GM12873 (cell line): ENCODE measurements around the gene KIF26A.

Experiments
- TF ChIP-seq, protein P1 (sequence below): IDR thresholded peaks from 2 replicates; pipeline ENCODE4 v1.5.1; 2012; ENCODE audit warnings: low read depth, mild to moderate bottlenecking, moderate library complexity, low read length, control low read depth; ENCODE audit not compliant: insufficient read depth; ENCODE audit errors: missing control alignments

KIF26A gene

DNA sequence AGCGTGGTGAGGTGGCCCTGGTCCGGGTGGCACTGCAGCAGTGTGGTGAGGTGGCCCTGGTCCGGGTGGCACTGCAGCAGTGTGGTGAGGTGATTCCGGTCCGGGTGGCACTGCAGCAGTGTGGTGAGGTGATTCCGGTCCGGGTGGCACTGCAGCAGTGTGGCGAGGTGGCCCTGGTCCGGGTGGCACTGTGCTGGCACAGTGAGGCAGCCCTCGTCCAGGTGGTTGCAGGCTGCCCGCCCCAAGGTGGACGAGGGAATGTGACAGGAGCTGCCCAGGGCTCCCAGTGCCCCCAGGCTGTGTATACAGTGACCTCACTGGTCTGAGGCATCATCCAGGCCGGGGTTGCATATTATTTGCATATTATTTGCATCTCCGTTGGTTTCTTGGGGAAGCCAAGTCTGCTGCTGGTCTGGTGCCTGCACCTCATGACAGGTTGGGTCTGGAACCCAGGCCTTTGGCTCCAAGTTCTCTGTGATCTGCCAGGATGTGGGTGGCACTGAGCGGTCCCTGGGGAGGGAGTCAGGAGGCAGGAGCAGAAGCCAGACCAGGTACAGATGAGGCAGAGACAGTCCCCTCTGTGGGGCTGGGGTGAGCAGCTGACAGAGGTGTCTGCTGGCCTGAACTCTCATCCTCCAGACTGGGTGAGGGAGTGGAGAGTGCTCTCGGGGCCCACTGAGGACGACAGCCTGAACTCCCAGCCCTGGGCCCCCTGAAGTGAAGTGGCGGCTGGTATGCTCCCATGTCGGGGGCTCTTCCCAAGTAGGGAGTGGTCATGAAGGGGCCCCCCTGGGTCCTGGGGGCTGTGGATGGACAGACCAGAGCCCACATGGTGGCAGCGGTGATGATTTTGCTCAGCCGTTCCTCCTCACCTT is 79.3 kb downstream of the KIF26A start:
- TF ChIP-seq, protein P1, sequence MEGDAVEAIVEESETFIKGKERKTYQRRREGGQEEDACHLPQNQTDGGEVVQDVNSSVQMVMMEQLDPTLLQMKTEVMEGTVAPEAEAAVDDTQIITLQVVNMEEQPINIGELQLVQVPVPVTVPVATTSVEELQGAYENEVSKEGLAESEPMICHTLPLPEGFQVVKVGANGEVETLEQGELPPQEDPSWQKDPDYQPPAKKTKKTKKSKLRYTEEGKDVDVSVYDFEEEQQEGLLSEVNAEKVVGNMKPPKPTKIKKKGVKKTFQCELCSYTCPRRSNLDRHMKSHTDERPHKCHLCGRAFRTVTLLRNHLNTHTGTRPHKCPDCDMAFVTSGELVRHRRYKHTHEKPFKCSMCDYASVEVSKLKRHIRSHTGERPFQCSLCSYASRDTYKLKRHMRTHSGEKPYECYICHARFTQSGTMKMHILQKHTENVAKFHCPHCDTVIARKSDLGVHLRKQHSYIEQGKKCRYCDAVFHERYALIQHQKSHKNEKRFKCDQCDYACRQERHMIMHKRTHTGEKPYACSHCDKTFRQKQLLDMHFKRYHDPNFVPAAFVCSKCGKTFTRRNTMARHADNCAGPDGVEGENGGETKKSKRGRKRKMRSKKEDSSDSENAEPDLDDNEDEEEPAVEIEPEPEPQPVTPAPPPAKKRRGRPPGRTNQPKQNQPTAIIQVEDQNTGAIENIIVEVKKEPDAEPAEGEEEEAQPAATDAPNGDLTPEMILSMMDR: no peak

DNA sequence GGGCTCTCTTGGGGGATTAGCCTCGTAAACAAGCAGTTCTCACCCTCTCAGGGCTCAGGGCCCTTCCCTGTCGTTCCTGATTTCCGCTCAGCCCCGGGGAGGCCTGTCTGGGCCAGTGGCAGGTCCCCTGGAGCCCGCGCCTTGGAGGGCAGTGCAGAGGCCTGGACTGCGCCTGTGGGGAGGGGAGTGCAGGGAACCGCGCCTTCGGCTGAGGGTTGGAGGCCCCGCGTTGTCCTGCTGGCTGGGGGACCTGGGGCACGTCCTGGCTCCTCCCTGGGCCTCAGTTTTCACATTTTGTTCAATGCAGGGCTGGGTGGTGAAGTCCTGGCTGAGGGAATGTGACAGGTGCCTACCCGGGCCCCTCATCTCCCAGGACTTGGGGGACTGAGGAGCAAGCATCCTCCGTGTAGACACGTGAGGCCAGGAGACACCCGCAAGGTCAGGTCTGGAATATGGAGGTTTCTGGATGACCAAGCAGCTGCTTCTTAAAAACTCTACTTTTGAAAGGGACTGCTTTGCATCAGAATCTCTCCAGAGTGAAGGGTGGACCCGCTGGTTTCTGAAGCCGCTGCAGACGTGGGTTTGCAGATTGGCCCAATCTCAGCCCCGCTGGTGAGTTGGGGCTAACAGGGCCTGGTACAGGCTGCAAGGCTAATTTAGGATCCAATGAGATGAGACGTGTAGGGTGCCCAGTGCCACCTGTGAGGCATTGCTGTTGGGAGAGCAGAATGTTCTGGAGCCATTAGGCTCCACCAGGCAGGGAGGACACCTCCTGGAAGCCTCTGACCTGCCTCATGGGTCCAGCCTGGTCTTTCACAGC is 80.2 kb downstream of the KIF26A start:
- TF ChIP-seq, protein P1: no peak

DNA sequence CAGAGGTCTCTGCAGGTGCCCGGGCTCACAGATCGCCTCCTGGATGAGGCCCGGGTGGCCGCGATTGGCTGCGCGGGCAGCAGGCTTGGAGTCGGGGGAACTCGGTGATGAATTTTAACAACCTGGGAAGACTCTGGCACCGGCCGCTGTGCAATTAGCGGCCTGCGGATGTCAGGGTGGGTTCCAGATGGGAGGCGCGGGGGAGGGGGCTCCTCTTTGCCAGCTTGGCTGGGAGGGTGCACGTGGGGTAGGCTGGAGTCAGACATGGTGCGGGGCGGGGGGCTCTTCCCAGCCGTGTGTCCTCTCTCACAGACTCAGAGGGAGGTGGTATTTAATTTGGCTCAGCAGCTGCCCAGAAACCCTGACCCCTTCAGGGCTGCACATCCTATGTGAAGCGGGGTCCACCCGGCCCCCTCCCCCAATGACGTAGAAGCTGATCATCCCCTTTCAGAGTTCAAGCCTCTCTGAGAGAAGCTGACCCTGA is 81.4 kb downstream of the KIF26A start:
- TF ChIP-seq, protein P1: no peak

DNA sequence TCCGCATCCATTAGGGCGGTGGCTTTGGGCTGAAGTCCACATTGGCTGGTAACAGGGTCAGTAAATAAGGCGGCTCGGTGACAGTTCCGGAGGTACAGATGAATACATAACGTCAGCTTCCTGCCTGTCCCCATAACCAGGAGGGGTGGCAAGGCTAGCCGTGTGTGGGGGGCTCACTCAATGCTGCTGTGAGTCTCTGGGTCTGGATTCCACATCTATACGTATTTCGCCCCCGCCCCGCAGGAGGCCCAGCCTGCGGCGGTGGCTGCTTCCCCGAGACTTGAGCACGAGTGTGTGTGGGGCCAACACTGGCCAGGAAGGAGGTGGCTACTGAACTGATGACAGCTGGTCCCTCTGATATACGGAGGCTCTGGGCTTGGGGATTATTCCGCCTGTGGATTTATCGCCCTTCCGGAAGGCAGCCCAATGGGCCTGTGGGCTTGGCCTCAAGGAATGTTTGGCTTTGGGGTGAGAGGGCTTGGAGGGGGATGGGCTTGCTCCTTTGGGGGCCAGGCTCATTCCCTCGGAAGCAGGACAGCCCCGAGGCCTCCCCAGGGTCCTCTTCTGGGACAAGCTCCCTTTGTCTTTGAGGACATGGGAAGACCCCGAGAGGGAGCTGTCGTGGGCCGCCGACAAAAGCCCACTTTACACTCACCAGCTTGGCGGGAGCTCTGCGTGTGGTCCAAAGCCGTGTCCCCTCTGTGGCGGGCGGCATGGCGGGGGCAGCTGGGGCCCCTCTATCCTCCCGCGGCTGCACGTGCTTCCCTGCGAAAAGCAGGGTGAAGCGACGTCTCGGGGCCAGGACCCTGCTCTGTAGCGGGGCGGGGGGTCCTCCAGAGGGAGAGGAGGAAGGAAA is 82.1 kb downstream of the KIF26A start:
- TF ChIP-seq, protein P1: no peak

DNA sequence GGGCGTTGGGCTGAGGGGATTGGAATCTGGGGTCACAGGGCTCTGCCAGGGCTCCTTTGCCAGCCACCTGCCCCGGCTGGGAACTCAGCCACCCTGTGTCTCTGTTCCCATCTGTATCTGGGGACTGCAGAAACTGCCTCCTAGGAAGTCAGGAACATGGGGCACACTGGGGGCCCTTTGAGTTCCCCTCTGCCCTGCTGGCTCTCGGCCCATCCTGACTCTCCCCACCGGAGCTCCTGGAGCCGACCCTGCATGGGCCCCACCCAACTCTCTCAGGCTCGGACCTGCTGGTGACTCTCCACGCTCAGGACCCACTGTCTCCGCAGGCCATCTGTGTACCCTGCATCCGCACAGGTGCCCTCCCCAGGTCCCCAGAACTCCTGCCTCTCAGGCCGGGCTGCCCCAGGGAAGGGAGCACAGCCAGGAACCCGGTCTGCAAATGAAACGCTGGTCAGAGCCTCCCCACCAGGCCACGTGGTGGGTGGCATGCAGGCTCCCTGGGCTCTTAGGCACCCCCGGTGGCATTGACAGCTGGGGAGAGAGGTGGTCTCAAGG is 82.8 kb downstream of the KIF26A start:
- TF ChIP-seq, protein P1: no peak

DNA sequence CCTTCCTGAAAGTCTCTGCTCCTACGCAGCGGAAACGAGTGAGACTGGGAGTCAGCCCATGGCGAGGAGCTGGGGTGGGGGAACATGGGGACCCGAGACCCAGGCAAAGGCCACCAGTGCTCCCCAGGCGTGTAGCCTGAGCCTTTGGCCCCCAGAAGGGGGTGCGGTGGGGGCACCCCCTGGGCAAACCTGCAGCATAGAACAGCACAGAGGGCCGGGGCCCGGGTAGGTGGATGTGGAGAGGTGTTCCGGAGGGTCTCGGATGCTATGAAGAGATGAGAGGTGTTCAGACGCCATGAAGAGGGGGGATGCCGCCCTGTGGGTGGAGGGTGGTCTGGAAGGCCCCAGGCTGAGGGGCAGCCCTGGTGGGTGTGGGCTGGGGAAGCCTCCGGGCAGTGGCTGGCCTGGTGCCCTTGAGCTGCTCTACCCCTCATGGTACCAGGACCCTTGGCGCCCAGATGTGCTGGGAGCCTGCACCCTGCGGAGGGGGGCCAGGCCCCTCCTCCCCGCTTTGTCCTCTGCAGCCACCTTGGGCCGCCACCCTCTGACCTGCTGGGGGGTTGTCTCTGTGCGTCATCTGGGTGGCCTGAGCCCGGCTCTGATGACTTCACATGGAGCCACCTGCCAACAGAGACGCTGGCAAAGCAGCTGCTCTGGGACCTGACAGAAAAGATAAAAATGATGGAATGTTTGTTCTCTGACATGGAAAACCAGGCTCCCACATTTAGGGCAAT is 83.4 kb downstream of the KIF26A start:
- TF ChIP-seq, protein P1: no peak
